ENCODE measurements around the gene ZNF83.

DNA sequence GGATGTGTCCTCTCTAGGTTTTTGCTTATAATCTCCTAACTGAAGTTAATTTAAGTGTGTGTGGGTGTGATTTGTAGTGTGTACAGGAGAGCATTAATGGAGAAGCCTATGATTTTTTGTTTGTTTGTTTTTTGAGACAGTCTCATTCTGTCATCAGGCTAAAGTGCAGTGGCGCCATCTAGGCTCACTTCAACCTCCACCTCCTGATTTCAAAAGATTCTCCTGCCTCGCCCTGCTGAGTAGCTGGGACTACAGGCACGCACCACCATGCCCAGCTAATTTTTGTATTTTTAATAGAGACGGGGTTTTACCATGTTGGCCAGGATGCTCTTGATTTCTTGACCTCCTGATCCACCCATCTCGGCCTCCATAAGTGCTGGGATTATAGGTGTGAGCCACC is 47.4 kb downstream of the ZNF83 start:
- TF ChIP-seq RAD21 (IDR thresholded peaks at IDR 0.05; ENCODE audit: low read depth), result no peak
- TF ChIP-seq, protein P1, sequence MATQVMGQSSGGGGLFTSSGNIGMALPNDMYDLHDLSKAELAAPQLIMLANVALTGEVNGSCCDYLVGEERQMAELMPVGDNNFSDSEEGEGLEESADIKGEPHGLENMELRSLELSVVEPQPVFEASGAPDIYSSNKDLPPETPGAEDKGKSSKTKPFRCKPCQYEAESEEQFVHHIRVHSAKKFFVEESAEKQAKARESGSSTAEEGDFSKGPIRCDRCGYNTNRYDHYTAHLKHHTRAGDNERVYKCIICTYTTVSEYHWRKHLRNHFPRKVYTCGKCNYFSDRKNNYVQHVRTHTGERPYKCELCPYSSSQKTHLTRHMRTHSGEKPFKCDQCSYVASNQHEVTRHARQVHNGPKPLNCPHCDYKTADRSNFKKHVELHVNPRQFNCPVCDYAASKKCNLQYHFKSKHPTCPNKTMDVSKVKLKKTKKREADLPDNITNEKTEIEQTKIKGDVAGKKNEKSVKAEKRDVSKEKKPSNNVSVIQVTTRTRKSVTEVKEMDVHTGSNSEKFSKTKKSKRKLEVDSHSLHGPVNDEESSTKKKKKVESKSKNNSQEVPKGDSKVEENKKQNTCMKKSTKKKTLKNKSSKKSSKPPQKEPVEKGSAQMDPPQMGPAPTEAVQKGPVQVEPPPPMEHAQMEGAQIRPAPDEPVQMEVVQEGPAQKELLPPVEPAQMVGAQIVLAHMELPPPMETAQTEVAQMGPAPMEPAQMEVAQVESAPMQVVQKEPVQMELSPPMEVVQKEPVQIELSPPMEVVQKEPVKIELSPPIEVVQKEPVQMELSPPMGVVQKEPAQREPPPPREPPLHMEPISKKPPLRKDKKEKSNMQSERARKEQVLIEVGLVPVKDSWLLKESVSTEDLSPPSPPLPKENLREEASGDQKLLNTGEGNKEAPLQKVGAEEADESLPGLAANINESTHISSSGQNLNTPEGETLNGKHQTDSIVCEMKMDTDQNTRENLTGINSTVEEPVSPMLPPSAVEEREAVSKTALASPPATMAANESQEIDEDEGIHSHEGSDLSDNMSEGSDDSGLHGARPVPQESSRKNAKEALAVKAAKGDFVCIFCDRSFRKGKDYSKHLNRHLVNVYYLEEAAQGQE (IDR thresholded peaks at IDR 0.05; ENCODE audit: low read depth), result no peak
- TF ChIP-seq EP300 (IDR thresholded peaks at IDR 0.05; ENCODE audit: borderline replicate concordance), result no peak
- no peak for TF ChIP-seq ZBTB7A (IDR thresholded peaks at IDR 0.05; ENCODE audit: low read depth)
- TF ChIP-seq, protein P2, sequence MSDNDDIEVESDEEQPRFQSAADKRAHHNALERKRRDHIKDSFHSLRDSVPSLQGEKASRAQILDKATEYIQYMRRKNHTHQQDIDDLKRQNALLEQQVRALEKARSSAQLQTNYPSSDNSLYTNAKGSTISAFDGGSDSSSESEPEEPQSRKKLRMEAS (IDR thresholded peaks at IDR 0.05), result no peak
- TF ChIP-seq CREB1 (IDR thresholded peaks at IDR 0.05; ENCODE audit: low read depth), result no peak
- TF ChIP-seq USF1 (IDR thresholded peaks at IDR 0.05), result no peak
- no peak for TF ChIP-seq EGR1 (IDR thresholded peaks at IDR 0.05)
- TF ChIP-seq TCF12 (IDR thresholded peaks at IDR 0.05; ENCODE audit: low read depth), result no peak
- TF ChIP-seq YY1 (IDR thresholded peaks at IDR 0.05; ENCODE audit: low read depth), result no peak
